Measurements from ENCODE around the gene CORIN.

Gene CORIN

DNA sequence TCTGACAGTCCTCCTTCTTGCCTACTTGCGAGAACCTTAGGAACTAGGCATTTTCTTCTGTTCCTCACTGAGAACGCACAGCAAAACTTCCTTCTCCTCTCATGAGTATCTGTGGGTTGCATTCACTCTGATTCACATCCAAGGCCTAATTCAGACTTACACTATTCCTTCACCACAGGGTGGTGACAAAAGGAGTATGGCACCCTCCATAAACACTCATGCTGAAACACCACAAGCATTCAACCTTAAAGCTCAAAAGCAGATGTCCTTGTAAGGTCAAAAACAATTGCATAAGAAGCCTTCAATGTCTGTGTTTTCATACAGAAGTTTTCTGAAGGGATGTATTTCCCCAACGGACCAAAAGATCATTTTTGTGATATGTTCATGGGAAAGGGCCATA, 147.3 kb downstream of the CORIN start:
- DNase-seq (ENCODE audit: low read depth, low spot score), result no peak

DNA sequence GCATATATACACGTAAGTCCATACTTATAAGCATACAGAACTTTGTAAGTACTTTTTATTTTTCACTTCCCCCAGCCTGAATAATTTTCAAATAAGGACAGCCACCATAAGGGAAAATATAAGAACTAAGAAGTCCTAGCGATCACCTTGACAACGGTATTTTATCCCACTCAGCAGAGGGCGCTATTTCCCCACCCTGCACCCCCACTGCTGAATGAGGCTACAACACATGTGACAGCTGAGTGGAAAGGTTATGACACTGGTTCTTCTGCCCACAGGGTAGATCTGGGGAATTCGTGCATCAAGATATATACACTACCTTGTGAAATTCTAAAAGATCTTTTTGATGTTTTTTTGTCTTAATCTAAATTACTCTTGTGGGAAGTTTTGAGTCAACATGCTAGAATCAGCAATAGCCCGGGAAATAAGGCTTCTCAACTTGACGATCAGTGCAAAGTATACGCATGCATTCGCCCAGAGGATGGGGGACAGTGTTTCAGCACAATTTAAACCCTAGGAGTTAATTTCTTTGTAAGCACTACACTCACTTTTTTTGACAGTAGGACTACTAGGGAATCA, 151.5 kb downstream of the CORIN start:
- peak; percentile 4 for DNase-seq (ENCODE audit: low read depth, low spot score)

DNA sequence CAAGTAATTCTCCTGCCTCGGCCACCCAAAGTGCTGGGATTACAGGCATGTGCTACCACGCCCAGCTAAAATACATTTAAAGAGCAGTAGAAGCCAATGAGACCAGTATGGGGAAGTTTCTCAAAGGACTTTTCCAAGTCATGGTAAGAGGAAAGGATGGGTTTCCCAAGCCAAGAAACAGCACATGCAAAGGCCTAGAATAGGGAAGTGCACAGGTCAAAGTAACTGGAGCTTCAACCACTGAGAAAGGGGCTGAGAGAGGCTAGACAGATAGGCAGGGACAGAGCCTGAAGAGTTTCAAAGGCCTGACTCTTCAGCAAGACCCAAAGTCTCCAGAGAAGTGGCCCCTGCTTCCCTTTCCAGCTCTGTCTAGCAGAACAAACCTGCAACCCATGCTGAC, 162.1 kb downstream of the CORIN start:
- DNase-seq (ENCODE audit: low read depth, low spot score), result no peak

DNA sequence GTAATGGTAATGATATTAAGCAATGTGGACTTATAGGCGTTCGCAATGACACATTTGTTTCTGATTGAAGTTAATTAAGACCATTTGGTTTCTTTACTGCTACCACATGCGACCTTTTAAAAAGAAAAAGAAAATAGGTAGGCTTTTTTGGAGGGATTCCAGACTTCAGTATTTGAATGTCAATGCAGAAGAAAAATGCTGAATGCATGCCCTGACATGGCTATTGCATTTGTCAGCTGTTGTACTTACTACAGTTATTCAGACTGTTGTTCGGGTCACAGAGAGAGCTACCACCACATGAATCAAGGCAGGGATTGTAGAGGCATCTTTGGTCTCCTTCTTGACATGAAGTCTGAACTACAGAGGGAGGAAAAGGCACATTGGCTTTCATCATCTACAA, 163.7 kb downstream of the CORIN start:
- no peak for DNase-seq (ENCODE audit: low read depth, low spot score)

DNA sequence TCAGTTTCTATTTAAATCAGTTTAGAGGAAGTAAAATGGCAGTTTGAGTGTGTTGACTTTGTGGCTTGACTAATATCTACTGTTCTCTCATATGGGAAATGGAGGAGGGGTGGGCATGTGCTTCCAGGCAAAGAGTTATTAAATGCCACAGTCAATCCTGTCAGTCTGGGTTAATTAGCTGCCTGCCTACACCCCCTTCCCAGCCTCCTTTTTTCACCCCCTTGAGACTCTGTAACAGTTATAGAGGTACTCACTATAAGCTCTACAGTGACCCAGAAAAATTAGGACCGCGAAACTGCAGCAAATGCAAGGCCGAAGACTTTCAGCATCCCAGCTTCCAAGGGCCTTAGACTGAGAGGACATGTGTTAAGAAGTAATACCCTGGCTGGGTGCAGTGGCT, 165.2 kb downstream of the CORIN start:
- DNase-seq (ENCODE audit: low read depth, low spot score), result no peak

DNA sequence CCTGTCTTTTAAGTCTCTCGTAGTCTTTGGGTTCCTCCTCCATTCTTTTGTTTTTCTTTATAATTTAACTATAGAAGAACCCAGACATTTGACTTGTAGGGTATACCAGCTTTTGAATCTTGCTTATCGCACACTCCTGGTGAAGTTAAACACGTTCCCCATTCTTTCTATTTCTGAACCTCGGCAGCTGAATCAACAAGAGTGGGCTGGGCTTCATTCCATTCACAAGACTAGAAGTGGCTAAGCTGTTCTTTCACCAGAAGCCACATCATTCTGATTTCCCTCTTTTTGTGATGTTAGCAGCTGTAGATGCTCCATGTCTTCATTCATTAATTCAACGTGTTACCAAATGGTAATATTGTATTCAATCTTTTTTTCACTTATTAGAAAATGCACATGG, 167.9 kb downstream of the CORIN start:
- DNase-seq (ENCODE audit: low read depth, low spot score), result no peak

DNA sequence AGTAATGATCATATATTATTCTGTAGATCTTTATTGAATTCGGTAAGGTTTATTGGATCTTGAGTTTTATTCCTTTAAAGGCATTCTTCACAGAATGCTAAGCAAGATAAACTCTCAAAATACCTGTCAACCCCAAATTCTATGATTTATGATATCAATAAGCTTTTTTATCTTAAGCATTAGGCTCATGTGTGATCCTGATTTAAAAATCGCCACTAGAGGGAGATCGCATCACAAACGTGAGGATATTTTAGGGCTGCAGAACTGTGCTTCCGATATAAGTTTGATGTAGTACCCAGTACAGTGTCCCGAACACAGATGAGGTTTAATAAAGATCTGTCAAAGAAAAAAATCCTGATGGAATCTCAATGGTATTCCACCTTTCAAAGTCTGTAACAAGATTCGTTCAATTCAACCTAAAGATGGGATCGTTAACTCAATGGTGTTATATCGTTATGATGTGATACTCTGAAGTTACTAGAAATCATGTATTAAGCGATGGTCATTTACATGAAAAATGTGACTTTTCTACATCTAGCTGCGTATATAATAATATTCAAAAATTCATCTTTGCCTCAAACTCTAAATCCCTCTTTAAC, 169.0 kb downstream of the CORIN start:
- DNase-seq (ENCODE audit: low read depth, low spot score), result no peak

DNA sequence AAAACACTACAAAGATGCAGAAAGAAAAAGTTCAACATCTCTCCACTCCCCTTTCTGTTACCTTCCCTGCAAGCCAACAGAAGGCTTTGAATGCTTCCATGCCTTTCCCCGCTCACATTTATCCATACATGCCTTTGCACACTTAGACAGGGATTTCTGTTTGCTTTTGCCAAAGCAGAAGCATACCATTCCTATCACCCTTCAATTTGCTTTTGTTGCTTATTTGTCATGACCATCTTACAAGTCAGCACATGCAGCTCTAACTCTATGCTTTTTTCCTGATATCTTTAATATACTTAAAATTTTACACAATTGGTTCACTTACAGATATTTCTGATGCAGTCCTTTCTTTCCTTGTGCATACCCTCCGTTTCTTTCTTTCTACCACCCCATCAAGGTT, 169.6 kb downstream of the CORIN start:
- no peak for DNase-seq (ENCODE audit: low read depth, low spot score)

DNA sequence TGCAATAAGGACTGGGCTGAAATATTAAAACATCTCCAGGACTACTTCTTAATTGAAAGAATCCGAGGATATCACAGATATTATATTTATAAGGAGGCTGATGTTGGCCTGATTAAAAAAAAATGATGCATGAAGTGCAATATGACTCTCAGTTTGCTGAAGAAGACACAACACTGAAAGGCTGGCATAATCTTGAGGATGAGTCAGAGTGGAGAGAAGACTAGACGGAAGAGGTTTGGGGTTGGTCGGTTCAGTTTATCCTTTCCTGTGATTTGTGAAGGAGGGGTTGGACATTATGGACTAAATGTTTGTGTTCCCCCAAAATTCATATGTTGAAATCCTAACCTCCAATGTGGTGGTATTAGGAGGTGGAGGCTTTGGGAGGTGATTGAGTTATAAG, 170.3 kb downstream of the CORIN start:
- DNase-seq (ENCODE audit: low read depth, low spot score), result no peak

DNA sequence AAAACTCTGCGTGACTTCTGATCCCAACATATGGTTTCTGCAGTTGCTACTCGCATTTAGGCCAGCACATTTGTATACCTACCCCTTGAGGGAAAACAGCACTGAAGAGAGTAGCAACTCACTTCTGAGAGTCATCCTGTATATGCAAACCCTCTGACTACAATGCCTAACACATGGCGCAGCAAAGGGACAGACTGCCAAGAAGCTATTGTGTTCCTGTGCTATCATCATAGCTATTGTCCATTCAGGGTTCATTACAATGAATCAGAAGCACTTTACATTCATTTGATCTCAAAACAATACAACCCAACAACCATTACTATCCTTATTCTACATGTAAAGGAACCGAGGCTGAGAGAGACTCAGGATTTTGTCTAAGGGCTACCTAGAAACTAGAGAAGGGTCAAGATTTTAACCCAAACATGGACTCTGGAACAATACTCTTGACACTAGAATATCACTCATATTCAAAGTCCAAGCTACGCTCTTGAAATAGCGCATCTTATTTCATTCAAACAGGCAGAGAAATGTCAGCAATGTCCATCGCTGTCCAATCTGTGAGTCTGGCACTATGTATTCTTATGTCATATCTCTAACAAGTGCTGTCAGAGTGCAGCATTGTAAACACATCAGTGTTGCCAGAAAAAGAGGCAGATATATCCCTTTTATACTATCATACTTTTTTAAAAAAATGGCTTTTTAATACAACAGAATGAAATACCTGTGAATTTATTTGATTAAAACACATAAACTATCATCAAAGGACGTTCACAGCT, 173.6 kb downstream of the CORIN start:
- no peak for DNase-seq (ENCODE audit: low read depth, low spot score)

DNA sequence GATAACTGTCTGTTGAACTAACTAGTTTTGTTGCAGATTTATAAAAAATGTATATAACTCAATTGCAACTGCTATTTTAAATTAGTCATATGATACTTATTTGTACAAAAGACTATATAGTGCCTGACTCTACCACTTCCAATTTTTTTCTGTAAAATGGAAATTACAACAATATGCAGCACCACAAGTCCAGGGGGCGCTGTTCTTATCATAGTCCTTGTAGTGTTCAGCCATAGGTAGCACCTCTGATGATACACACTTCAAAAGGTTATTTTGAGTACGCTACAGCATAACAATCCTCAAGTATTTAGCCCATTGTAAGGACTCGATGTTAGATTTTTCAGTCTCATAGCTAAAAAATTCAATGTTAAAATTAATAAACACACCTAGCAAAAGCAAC, 174.9 kb downstream of the CORIN start:
- no peak for DNase-seq (ENCODE audit: low read depth, low spot score)

DNA sequence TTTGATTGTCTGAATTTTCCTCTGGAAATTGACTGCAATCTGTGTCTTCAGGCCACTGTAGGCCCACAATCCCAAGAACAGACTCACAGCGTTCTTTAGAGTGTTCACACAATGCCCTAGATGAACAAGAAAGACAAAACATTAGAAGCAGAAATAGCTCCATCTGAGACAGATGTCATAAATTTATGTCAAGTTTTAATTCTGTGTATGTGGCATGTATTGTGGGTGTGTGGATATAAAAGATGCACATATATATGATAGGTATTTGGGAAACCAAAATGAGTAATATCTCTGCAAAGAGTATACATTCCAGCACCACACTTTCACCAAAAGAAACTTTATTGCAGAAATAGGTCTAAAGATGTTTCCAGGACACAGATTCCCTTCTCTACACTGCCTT, 176.1 kb downstream of the CORIN start:
- no peak for DNase-seq (ENCODE audit: low read depth, low spot score)

DNA sequence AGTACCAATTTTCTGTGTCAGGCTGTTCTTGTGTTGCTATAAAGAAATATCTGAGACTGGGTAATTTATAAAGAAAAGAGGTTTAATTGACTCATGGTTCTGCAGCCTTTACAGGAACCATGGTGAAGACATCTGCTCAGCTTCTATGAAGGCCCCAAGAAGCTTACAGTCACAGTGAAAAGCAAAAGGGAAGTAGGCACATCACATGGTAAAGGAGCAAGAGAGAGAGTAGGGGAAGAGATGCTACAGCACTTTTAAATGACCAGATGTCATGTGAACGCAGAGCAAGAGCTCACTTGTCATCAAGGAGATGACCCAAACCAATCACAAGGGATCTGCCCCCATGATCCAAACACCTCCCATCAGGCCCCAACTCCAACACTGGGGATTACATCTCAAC, 178.5 kb downstream of the CORIN start:
- DNase-seq (ENCODE audit: low read depth, low spot score), result no peak

DNA sequence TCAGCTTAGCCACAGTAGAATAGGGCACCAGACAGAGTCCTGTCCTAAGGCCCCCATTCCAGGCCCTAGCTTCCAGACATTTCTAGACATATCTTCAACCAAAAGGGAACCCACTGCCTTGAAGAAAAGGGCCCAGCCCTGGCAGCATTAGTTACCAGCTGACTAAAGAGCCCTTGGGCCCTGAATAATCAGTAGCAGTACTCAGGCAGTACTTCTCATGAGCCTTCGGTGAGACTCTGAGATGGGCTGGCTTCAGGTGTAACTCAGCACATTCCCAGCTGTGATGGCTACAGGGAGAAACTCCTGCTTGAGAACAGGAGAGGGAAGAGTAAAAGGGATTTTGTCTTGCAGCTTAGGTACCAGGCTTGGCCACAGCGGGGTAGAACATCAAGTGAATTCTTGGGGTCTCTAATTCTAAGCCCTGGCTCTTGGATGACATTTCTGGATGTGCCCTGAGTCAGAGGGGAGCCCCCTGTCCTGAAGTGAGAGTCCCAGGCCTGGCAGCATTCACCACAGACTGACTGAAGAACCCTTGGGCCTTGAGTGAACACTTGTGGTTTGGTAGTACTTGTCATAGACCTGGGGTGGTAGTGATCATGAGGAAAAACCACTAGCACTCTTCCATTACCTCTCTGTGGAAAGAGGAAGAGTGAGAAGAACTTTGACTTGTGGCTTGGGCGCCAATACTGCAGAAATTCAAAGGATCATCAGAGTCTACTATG, 182.7 kb downstream of the CORIN start:
- DNase-seq (ENCODE audit: low read depth, low spot score), result no peak

DNA sequence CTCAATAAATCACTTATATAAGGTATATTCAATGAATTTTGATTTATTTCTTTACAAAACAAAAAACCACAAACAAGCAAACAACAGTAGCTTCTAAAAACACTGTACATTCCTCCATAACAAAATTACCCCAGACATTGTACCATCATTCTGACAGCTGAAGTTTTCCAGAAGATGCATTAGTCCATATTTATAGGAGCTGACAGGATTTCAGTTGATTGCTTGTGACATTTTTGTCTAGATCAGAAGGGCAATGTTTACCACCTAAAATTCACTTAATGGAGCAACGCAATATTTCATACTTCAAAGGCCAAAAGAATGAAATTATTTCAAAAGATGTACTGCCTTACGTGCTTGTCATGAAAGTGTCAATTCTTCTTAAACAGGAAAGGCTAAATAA, 185.8 kb downstream of the CORIN start:
- no peak for DNase-seq (ENCODE audit: low read depth, low spot score)

DNA sequence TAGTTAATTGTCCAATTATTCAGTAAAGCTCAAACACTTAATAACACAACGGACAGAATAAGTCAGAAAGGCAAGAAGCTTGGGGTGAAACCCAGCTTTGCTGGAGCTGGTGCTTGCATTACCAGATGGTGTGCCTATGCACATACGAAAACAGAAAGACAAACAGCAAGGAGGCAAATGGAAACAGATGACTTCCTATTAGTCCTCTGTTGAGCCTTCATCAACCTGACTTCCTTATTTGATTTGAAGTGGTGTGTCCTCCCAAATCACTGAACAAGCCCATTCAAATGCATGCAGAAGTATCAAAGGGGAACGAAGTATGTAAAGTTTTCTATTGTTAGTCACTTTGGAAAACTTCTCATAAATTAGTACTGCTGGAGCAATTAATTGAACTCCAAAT, 186.6 kb downstream of the CORIN start:
- no peak for DNase-seq (ENCODE audit: low read depth, low spot score)

DNA sequence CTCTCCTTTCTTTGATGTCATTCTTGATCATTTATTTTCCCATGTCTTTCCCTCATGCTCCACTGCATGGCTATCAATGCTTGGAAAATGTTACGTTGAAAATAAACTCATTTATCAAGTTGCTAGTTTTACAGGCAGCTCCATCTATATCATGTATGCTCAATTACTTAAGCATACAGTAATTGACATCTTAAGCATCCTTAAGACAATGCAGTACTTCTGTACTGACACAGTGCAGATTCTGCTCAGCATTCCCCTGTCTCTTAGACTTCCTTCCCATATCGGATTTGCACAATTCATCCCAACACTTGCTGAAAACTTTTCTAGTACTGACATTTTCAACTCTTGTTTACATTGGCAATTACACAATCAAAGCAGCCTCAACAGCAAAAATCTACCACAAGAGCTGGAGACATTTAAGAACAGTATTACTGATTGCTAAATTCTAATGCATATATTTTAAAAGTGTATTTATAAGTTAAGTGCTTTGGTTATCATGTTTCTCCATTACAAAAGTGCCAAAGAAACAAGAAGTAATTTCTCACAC, 187.2 kb downstream of the CORIN start:
- DNase-seq (ENCODE audit: low read depth, low spot score), result no peak

DNA sequence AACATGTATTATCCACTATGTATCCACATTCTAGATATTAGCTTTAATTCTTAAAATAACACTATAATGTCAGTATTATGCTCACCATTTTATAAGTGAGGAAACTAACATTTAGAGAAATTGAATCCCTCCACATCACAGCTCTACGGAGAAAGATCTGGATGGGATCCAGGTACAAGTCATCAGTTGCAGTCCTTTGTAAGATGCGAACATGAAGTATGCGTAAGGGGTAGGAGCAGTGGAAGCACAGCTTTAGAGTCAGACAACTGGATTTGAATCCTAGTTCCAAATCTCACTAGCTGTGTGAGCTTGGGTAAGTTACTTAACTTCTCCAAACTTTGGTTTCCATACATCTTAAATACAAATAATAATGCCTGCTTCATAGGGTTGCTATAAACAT, 190.3 kb downstream of the CORIN start:
- DNase-seq (ENCODE audit: low read depth, low spot score), result no peak

DNA sequence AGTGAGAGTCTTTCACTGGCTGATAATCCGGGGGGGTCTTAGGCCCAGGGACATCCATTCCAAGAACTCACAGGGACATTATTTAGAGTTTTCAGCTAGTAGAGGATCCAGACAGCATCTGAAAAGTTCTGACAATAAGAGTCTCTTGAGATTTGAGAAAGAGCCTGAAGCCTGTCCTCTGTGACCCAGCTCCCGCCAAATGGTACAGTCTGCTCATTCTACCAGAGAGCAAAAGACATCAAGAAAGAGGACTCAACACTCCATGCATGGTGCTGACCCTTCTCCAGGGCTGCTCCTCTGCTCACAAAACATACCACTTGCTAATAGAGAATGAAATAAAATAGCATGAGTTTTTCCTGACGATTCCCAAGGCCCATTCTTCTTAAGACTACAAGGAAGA, 190.8 kb downstream of the CORIN start:
- no peak for DNase-seq (ENCODE audit: low read depth, low spot score)

DNA sequence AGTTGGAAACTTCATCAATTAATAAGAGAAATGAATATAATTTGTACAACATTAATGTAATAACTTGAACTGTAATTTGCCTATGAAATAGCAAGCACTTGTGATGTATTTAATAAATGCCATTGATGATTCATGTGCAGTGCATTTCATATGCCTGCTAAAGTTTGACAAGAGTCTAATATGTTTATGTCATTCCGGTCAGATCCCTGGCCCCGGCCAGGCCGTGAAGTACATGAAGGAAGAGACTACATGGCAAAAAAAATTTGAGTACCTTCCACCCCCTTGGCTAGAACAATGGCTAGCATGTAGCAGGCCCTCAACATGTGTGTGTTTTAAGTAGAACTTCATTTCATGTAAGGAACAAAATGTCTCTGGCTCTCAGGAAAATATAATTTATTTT, 191.5 kb downstream of the CORIN start:
- DNase-seq (ENCODE audit: low read depth, low spot score), result no peak

DNA sequence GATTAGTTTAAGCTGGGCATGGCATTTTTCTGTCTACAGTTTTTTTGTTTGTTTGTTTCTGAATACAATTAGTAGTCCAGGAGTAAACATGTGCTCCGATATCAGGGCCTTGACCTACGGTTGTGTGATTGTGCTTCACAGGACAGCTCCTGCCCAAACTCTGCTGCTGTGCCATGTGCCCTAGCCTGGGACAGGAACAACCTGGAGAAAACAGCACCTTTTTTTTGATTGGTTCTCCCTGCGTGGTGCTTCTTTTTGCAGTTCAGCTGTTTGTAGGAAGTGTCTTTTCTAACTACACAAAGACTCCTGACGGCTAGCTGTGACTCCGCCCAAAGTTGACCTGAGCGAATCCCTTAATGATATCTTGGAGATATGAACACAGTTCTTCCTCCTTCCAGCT, 194.0 kb downstream of the CORIN start:
- no peak for DNase-seq (ENCODE audit: low read depth, low spot score)

DNA sequence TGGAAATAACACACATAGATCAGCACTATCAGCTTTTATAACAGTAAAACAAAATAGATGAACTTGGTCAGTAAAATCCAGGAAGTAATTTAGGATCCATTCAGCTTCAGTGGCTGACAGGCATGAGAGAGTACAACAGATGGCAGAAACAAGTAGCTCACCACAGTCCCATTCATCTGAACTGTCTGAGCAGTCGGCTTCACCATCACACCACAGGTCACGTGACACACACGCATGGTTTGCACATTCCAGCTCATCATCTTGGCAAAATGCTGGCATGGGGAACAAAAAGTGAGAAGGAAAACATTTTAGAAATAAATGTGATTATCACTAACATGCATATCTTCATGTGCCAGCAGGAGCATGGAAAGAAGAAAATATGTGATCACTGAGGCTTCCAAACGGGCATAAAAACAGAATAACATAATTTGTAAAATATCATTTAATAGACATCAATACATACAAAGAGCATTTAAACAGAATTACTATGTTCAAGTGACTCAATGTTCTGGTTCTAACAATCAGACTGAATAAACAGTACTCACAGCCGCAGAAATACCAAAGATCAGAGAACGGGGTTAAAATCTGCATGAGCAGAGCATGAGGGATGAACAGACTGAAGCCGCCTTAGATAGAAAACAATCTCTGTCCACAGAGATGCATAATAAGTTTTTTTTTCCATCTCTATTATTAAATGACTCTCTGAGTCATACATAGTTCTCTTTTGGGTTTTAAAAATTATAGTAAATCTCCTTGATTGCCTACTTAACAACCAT, 194.7 kb downstream of the CORIN start:
- no peak for DNase-seq (ENCODE audit: low read depth, low spot score)
